ENCODE measurements around the gene HIRIP3. TPM values are rescaled to one million over a fixed set of nuclear protein-coding genes. Genes with fewer than 3 reads are reported as not detected.
A peak's percentile ranks its signal among the peaks of the same experiment; 100 is the strongest.

HIRIP3 gene
- total and polyA plus RNA-seq, 2 of the 13 experiments (the other 11 are each of a cell fraction or from before 2014, with no cell fraction given), result 12.6 to 17.2 TPM

DNA sequence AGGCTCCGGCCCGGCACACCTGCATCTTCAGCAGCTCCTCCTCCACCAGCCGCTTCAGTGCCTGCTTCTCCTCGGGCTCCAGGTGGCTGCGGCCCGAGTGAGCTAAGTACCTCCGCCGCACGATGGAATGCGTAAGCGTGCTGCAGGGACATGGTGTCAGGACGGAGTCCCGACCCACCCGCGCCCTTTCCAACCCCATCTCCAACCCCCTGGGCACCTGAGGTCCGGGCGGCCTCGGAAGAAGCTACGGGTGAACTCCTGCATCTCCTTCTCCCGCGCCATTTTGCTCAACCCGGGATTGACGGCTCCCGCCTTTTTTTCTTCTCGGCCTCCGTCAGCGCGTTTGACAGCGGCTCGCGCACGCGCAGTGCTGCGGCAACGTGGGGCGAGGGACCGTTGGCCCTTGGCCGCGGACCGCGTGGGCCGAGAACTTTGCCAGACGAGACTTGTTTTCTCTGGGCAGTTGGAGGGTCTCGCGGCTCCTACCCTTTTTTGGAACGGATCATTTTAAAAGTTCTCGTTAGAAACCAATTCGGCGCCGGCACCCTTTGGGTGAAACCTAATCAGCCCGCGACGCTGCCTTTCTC is at the start of gene HIRIP3 (continued):
- TF ChIP-seq DBP (CRISPR knock-in tag; IDR thresholded peaks at IDR 0.05; ENCODE audit: not compliant biosample characterization), result peak; percentile 28
- TF ChIP-seq SP5 (CRISPR knock-in tag; IDR thresholded peaks at IDR 0.05; ENCODE audit: borderline replicate concordance, low read depth), result no peak
- TF ChIP-seq, protein P1, sequence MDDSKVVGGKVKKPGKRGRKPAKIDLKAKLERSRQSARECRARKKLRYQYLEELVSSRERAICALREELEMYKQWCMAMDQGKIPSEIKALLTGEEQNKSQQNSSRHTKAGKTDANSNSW (CRISPR knock-in tag; IDR thresholded peaks at IDR 0.05; ENCODE audit: borderline replicate concordance), result no peak
- no peak for TF ChIP-seq PAX8 (CRISPR knock-in tag; IDR thresholded peaks at IDR 0.05; ENCODE audit: borderline replicate concordance)
- peak; percentile 95 for TF ChIP-seq HINFP (CRISPR knock-in tag; IDR thresholded peaks at IDR 0.05; ENCODE audit: low read depth)
- TF ChIP-seq ZMAT3 (CRISPR knock-in tag; conservative IDR thresholded peaks at IDR 0.05), result 0 out of 2 replicates have a peak, but pooled peaks have one; percentile 1
- TF ChIP-seq SNAPC5 (CRISPR knock-in tag; IDR thresholded peaks at IDR 0.05; ENCODE audit: borderline replicate concordance), result 0 out of 2 replicates have a peak, but pooled peaks have one; percentile 41
- peak; percentile 52 for TF ChIP-seq ZNF768 (CRISPR knock-in tag; IDR thresholded peaks at IDR 0.05)
- peak; percentile 87; the same call in 1 of the 2 replicates for TF ChIP-seq PBX3 (CRISPR knock-in tag; IDR thresholded peaks at IDR 0.05; ENCODE audit: borderline replicate concordance)
- TF ChIP-seq MEF2D (CRISPR knock-in tag; IDR thresholded peaks at IDR 0.05), result no peak
- TF ChIP-seq ZBTB42 (CRISPR knock-in tag; IDR thresholded peaks at IDR 0.05), result 0 out of 2 replicates have a peak, but pooled peaks have one; percentile 9
- TF ChIP-seq, protein P2, sequence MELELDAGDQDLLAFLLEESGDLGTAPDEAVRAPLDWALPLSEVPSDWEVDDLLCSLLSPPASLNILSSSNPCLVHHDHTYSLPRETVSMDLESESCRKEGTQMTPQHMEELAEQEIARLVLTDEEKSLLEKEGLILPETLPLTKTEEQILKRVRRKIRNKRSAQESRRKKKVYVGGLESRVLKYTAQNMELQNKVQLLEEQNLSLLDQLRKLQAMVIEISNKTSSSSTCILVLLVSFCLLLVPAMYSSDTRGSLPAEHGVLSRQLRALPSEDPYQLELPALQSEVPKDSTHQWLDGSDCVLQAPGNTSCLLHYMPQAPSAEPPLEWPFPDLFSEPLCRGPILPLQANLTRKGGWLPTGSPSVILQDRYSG (CRISPR knock-in tag; IDR thresholded peaks at IDR 0.05), result no peak
- no peak for TF ChIP-seq ZBTB2 (CRISPR knock-in tag; IDR thresholded peaks at IDR 0.05; ENCODE audit: low read depth)
- peak; percentile 28 for TF ChIP-seq XBP1 (CRISPR knock-in tag; IDR thresholded peaks at IDR 0.05)
- no peak for TF ChIP-seq ZNF562 (CRISPR knock-in tag; IDR thresholded peaks at IDR 0.05; ENCODE audit: borderline replicate concordance)
- no peak for TF ChIP-seq CHCHD3 (CRISPR knock-in tag; IDR thresholded peaks at IDR 0.05)
- TF ChIP-seq, protein P3, sequence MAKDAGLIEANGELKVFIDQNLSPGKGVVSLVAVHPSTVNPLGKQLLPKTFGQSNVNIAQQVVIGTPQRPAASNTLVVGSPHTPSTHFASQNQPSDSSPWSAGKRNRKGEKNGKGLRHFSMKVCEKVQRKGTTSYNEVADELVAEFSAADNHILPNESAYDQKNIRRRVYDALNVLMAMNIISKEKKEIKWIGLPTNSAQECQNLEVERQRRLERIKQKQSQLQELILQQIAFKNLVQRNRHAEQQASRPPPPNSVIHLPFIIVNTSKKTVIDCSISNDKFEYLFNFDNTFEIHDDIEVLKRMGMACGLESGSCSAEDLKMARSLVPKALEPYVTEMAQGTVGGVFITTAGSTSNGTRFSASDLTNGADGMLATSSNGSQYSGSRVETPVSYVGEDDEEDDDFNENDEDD (CRISPR knock-in tag; IDR thresholded peaks at IDR 0.05; ENCODE audit: borderline replicate concordance), result peak; percentile 97
- peak; percentile 89; the same call in 1 of the 2 replicates for TF ChIP-seq E2F2 (CRISPR knock-in tag; IDR thresholded peaks at IDR 0.05; ENCODE audit: borderline replicate concordance)
- no peak for TF ChIP-seq HMG20A (CRISPR knock-in tag; IDR thresholded peaks at IDR 0.05; ENCODE audit: borderline replicate concordance)
- peak; percentile 24; the same call in 1 of the 2 replicates for TF ChIP-seq HDAC1 (CRISPR knock-in tag; IDR thresholded peaks at IDR 0.05)

All from HepG2 (cell line).